H1 (cell line): ENCODE data around the gene SND1. TPM values are rescaled to one million over a fixed set of nuclear protein-coding genes. Genes with fewer than 3 reads are reported as not detected.

ENCODE experiments used
- CTCF ChIA-PET: fragments of 300-600 bp; sonication (Branson Sonifier 250); formaldehyde crosslinking; loops from one replicate; lab custom pipeline; 2021; ENCODE audit not compliant: partially characterized antibody; lab: Charles Lee
- POLR2A ChIA-PET: fragments of 300-600 bp; sonication (Branson Sonifier 250); formaldehyde crosslinking; loops from one replicate; lab custom pipeline; 2021; ENCODE audit warnings: inconsistent platforms; ENCODE audit not compliant: partially characterized antibody; lab: Charles Lee
- DNase-seq, 2 experiments: peaks; one replicate each; pipeline versions ENCODE4 v3.0.0 to v3.0.0-alpha.2; 2010 to 2022; ENCODE audit warnings: low spot score in 2 of 2, low read depth in 1 of 2, mixed read lengths in 1 of 2
- FAIRE-seq: peaks from 2 replicates; lab custom pipeline; 2011; peaks lifted over from hg19 to GRCh38; lab: Jason Lieb, UNC
- H2AFZ ChIP-seq: 2 replicates; pipeline ENCODE4 v1.8.1; 2012; ENCODE audit warnings: low read length, inconsistent platforms
- H2AK5ac ChIP-seq: 2 replicates; pipeline ENCODE4 v1.6.1; 2013; ENCODE audit warnings: low read depth, low read length
- H2BK120ac ChIP-seq: replicated peaks from 2 replicates; pipeline ENCODE3; 2013; ENCODE audit warnings: low read depth, low read length, inconsistent platforms
- H2BK12ac ChIP-seq: 2 replicates; pipeline ENCODE4 v1.6.1; 2013; ENCODE audit warnings: low read depth, low read length
- H2BK15ac ChIP-seq: 2 replicates; pipeline ENCODE4 v1.6.1; 2013; ENCODE audit warnings: low read length
- H2BK20ac ChIP-seq: 2 replicates; pipeline ENCODE4 v1.6.1; 2013; ENCODE audit warnings: low read length
- H2BK5ac ChIP-seq: 2 replicates; pipeline ENCODE4 v1.6.1; 2013; ENCODE audit warnings: low read depth, low read length
- H3K14ac ChIP-seq: 2 replicates; pipeline ENCODE4 v1.6.1; 2013; ENCODE audit warnings: inconsistent platforms; ENCODE audit not compliant: insufficient read length
- H3K18ac ChIP-seq: 2 replicates; pipeline ENCODE4 v1.6.1; 2013; ENCODE audit warnings: low read length; ENCODE audit errors: extremely low read depth
- H3K23ac ChIP-seq: 2 replicates; pipeline ENCODE4 v1.6.1; 2013; ENCODE audit warnings: inconsistent platforms; ENCODE audit not compliant: insufficient read length
- H3K23me2 ChIP-seq: 2 replicates; pipeline ENCODE4 v1.6.1; 2013; ENCODE audit warnings: low read depth, low read length
- H3K27ac ChIP-seq: 2 replicates; pipeline ENCODE4 v1.6.1; 2011; ENCODE audit warnings: low read depth, low read length, inconsistent platforms
- H3K27me3 ChIP-seq, 4 experiments: replicated peaks in 1 of 4; 1 replicate in 1 of 4; 2 replicates in 3 of 4; pipeline versions ENCODE4 v1.6.1 to v1.8.1; 2011 to 2013; ENCODE audit warnings: low read length in 3 of 4, mild to moderate bottlenecking in 3 of 4, inconsistent platforms in 2 of 4, mixed read lengths in 2 of 4, moderate library complexity in 1 of 4; ENCODE audit not compliant: control insufficient read depth in 3 of 4, insufficient read depth in 3 of 4; ENCODE audit errors: extremely low read depth in 1 of 4
- H3K36me3 ChIP-seq, 4 experiments: 2 replicates each; pipeline versions ENCODE4 v1.6.1 to v1.8.1; 2011 to 2013; ENCODE audit warnings: mild to moderate bottlenecking in 4 of 4, low read length in 3 of 4, moderate library complexity in 2 of 4, control low read depth in 1 of 4, inconsistent platforms in 1 of 4; ENCODE audit not compliant: insufficient read depth in 4 of 4, control insufficient read depth in 2 of 4
- H3K4ac ChIP-seq: replicated peaks from 2 replicates; pipeline ENCODE3; 2013; ENCODE audit warnings: low read length, low read depth, mixed read lengths, inconsistent platforms; ENCODE audit not compliant: insufficient read length
- H3K4me1 ChIP-seq, 4 experiments: replicated peaks in 1 of 4; 1 replicate in 1 of 4; 2 replicates in 3 of 4; pipeline versions ENCODE4 v1.6.1 to v1.8.1; 2011 to 2013; ENCODE audit warnings: low read length in 3 of 4, inconsistent platforms in 2 of 4, mixed read lengths in 1 of 4; ENCODE audit not compliant: insufficient read depth in 4 of 4, control insufficient read depth in 3 of 4
- H3K4me2 ChIP-seq, 2 experiments: 2 replicates each; pipeline versions ENCODE4 v1.6.1 to v1.8.1; 2011 to 2013; ENCODE audit warnings: low read depth in 2 of 2, low read length in 2 of 2, control low read depth in 1 of 2, inconsistent platforms in 1 of 2, mild to moderate bottlenecking in 1 of 2; ENCODE audit not compliant: insufficient read depth in 1 of 2
- H3K4me3 ChIP-seq, 4 experiments: fragments of 200-600, 300-600 bp in 1 of 4; sonication (generic), shearing (Covaris generic), sonication (Bioruptor Twin) in 1 of 4; 2 replicates each; pipeline versions ENCODE4 v1.5.1 to v1.8.1; 2011 to 2016; ENCODE audit warnings: low read length in 4 of 4, low read depth in 3 of 4, control low read depth in 2 of 4, inconsistent platforms in 2 of 4, mild to moderate bottlenecking in 2 of 4, mixed read lengths in 1 of 4, moderate library complexity in 1 of 4; ENCODE audit not compliant: insufficient read depth in 2 of 4; ENCODE audit errors: extremely low read depth in 1 of 4
- H3K56ac ChIP-seq: replicated peaks from 2 replicates; pipeline ENCODE3; 2013; ENCODE audit warnings: low read depth, mild to moderate bottlenecking, mixed read lengths, low read length, inconsistent platforms; ENCODE audit not compliant: insufficient read length
- H3K79me1 ChIP-seq: 2 replicates; pipeline ENCODE4 v1.6.1; 2013; ENCODE audit warnings: low read depth, low read length, control low read depth
- H3K79me2 ChIP-seq, 2 experiments: 2 replicates each; pipeline versions ENCODE4 v1.6.1 to v1.8.1; 2012 to 2013; ENCODE audit warnings: low read length in 2 of 2, mild to moderate bottlenecking in 2 of 2, inconsistent platforms in 1 of 2; ENCODE audit not compliant: insufficient read depth in 2 of 2, control insufficient read depth in 1 of 2
- H3K9ac ChIP-seq, 4 experiments: replicated peaks in 1 of 4; 1 replicate in 1 of 4; 2 replicates in 3 of 4; pipeline versions ENCODE4 v1.6.1 to v1.8.1; 2011 to 2013; ENCODE audit warnings: low read depth in 3 of 4, low read length in 3 of 4, control low read depth in 2 of 4, mild to moderate bottlenecking in 2 of 4, moderate library complexity in 2 of 4, inconsistent platforms in 1 of 4; ENCODE audit errors: extremely low read depth in 1 of 4
- H3K9me3 ChIP-seq, 2 experiments: 2 replicates each; pipeline versions ENCODE4 v1.6.1 to v1.8.1; 2012 to 2013; ENCODE audit warnings: mild to moderate bottlenecking in 2 of 2, moderate library complexity in 2 of 2, control low read depth in 1 of 2, inconsistent platforms in 1 of 2, low read depth in 1 of 2, low read length in 1 of 2, mixed read lengths in 1 of 2; ENCODE audit not compliant: insufficient read depth in 2 of 2
- H4K20me1 ChIP-seq, 2 experiments: replicated peaks in 1 of 2; 2 replicates each; pipeline versions ENCODE3 to v1.8.1; 2011 to 2013; ENCODE audit warnings: inconsistent platforms in 2 of 2, low read length in 2 of 2, mild to moderate bottlenecking in 1 of 2; ENCODE audit not compliant: insufficient read depth in 2 of 2, control insufficient read depth in 1 of 2
- H4K5ac ChIP-seq: 2 replicates; pipeline ENCODE4 v1.6.1; 2013; ENCODE audit warnings: low read length, low read depth, mixed read lengths, inconsistent platforms; ENCODE audit not compliant: insufficient read length
- H4K8ac ChIP-seq: 2 replicates; pipeline ENCODE4 v1.8.0; 2013; ENCODE audit warnings: mild to moderate bottlenecking, moderate library complexity, low read length, inconsistent platforms; ENCODE audit not compliant: insufficient read depth; ENCODE audit errors: extremely low read depth
- H4K91ac ChIP-seq: replicated peaks from 2 replicates; pipeline ENCODE3; 2013; ENCODE audit warnings: low read length, mixed read lengths, inconsistent platforms; ENCODE audit not compliant: insufficient read length
- EP300 ChIP-seq, 2 experiments: IDR thresholded peaks; 1 replicate in 1 of 2; 2 replicates in 1 of 2; pipeline ENCODE4 v1.6.1; 2011 to 2012; ENCODE audit warnings: low read depth in 2 of 2, low read length in 2 of 2, mild to moderate bottlenecking in 2 of 2, borderline replicate concordance in 1 of 2, inconsistent platforms in 1 of 2, moderate library complexity in 1 of 2
- KDM4A ChIP-seq: IDR thresholded peaks from one replicate; pipeline ENCODE4 v1.7.1; 2012; ENCODE audit warnings: low read depth, mild to moderate bottlenecking, moderate library complexity, low read length, inconsistent platforms; ENCODE audit not compliant: severe bottlenecking
- MAX ChIP-seq: IDR thresholded peaks from 2 replicates; pipeline ENCODE4 v1.6.1; 2012; ENCODE audit warnings: inconsistent platforms
- NRF1 ChIP-seq: IDR thresholded peaks from 2 replicates; pipeline ENCODE4 v1.6.1; 2011; ENCODE audit warnings: mild to moderate bottlenecking, low read depth, low read length, improper control_type of control experiment
- POU5F1 ChIP-seq: IDR thresholded peaks from 2 replicates; pipeline ENCODE4 v1.6.1; 2011; ENCODE audit warnings: low read depth, mild to moderate bottlenecking, low read length, moderate library complexity
- RBBP5 ChIP-seq: IDR thresholded peaks from 2 replicates; pipeline ENCODE4 v1.7.1; 2012; ENCODE audit warnings: low read depth, mild to moderate bottlenecking, inconsistent platforms, low read length, moderate library complexity, borderline replicate concordance
- SIN3A ChIP-seq, 2 experiments: IDR thresholded peaks in 1 of 2; conservative IDR thresholded peaks in 1 of 2; 2 replicates each; pipeline ENCODE4 v1.6.1; 2011 to 2012; ENCODE audit warnings: low read length in 2 of 2, improper control_type of control experiment in 1 of 2, low read depth in 1 of 2, mild to moderate bottlenecking in 1 of 2
- SP1 ChIP-seq: IDR thresholded peaks from 2 replicates; pipeline ENCODE4 v1.6.1; 2011; ENCODE audit warnings: low read depth, low read length
- SP2 ChIP-seq: IDR thresholded peaks from 2 replicates; pipeline ENCODE4 v1.6.1; 2012; ENCODE audit warnings: mild to moderate bottlenecking, low read length, inconsistent platforms
- TAF1 ChIP-seq: IDR thresholded peaks from 2 replicates; pipeline ENCODE4 v1.6.1; 2011; ENCODE audit warnings: mild to moderate bottlenecking, low read depth, low read length
- WGBS, 2 experiments: shearing (Covaris generic) in 1 of 2; methylation state at CpG; one replicate each; pipeline versions ENCODE4 v1.1.6 to v1.1.7; 2013 to 2015; ENCODE audit warnings: low lambda C conversion rate in 2 of 2, mixed read lengths in 2 of 2, inconsistent platforms in 1 of 2, low coverage in 1 of 2, missing lambda C conversion rate in 1 of 2; ENCODE audit not compliant: insufficient replicate concordance in 2 of 2, insufficient coverage in 1 of 2, insufficient read length in 1 of 2; ENCODE audit errors: extremely low coverage in 1 of 2, missing lambda C conversion rate in 1 of 2; 5-methylcytosine and 5-hydroxymethylcytosine counted together
- polyA plus RNA-seq, 7 experiments: library from polyadenylated mRNA; depleted of rRNA in 3 of 7; stranded (reverse) in 5 of 7; unstranded in 2 of 7; fragments of >200 nt in 5 of 7; fragments of 200-250 nt in 2 of 7; gene quantifications; 1 replicate in 5 of 7; 2 replicates in 1 of 7; 4 replicates in 1 of 7; pipeline versions ENCODE4 v1.2.1 to v1.2.3, GENCODE V29; 2011 to 2013; ENCODE audit warnings: missing spikeins in 2 of 7, mixed read lengths in 2 of 7
- total RNA-seq: library from RNA; stranded (reverse); fragmentation: NEBNext Ultra II Directional; extraction: Animal tissue kit (Norgen Biotek cat#: 25700); gene quantifications from 2 replicates; pipeline ENCODE4 v1.2.1, GENCODE V29; 2021

Gene SND1
- total and polyA plus RNA-seq, 2 of the 8 experiments (the other 6 are each of a cell fraction or from before 2014, with no cell fraction given) = 122 to 290 TPM

GRCh38 chr7:127620406-127621233, 31.4 kb upstream of the SND1 start:
- H3K79me1 ChIP-seq = no peaks in the 10 kb centered on the region
- H2BK5ac ChIP-seq = peak overlapping the region; percentile 57; the same call in 1 of the 2 replicates
- FAIRE-seq = peak; percentile 63
- H3K23me2 ChIP-seq = peaks cover 15% of the 10 kb centered on the region
- H3K4ac ChIP-seq = no peak overlapping the region
- H3K79me2 ChIP-seq = no peaks in the 10 kb centered on the region
- H3K56ac ChIP-seq = no peak overlapping the region
- DNase-seq = peak in 1 of 2 experiments; percentile 73
- H2AFZ ChIP-seq = peak overlapping the region; percentile 100
- H2AK5ac ChIP-seq = no peak overlapping the region
- H3K4me3 ChIP-seq = peak overlapping the region; percentile 46 to 79 (median 70)
- H2BK15ac ChIP-seq = peak overlapping the region; percentile 47; the same call in 1 of the 2 replicates
- H3K9me3 ChIP-seq = no peaks in the 10 kb centered on the region
- no peaks in the 10 kb centered on the region for H3K36me3 ChIP-seq
- H3K9ac ChIP-seq = peak overlapping the region in 1 of 4 experiments; percentile 56; a peak in 3 of 7 replicates
- peak overlapping the region; percentile 80 for H3K18ac ChIP-seq
- no peak overlapping the region for H3K27ac ChIP-seq
- H2BK120ac ChIP-seq = no peak overlapping the region
- ChIA-PET CTCF (interaction anchor here (0.6 to 9.2 kb wide), 24 partner anchors 8 to 316 kb away, joined by 3 to 115 read pairs (median 3); partner anchors contain the start of genes ARF5 and GCC1), POLR2A (interaction anchor here (0.6 to 2.1 kb wide), 9 partner anchors 8 to 44 kb away, joined by 3 to 14 read pairs (median 5); partner anchors contain the start of genes ARF5, FSCN3 and SND1)
- H3K4me1 ChIP-seq = peaks cover 0 to 7% (median 3%) of the 10 kb centered on the region in 4 experiments; a peak in 3 of 7 replicates
- no peaks in the 10 kb centered on the region for H4K20me1 ChIP-seq
- peak overlapping the region; percentile 66; the same call in 1 of the 2 replicates for H2BK20ac ChIP-seq
- H3K27me3 ChIP-seq = peaks cover 9 to 31% (median 20%) of the 10 kb centered on the region in 4 experiments; a peak in 6 of 7 replicates
- H3K4me2 ChIP-seq = peak overlapping the region; percentile 96 to 99
- H4K91ac ChIP-seq = no peak overlapping the region
- peak overlapping the region; percentile 60; the same call in 1 of the 2 replicates for H2BK12ac ChIP-seq
- no peak overlapping the region for H4K8ac ChIP-seq
- H3K14ac ChIP-seq = no peak overlapping the region
- H4K5ac ChIP-seq = no peak overlapping the region
- no peak overlapping the region for H3K23ac ChIP-seq
- WGBS, 2 experiments = 7% methylated on average over 22 of the region's 24 CpGs; no CpG with 5 or more reads in 1 of the 2 experiments
- TF ChIP-seq POU5F1 (no peak), SP2 (no peak), MAX (no peak), EP300 (IDR thresholded peaks at IDR 0.05; ENCODE audit: borderline replicate concordance in 1 of 2, low read depth in 2 of 2, low read length in 2 of 2) (no peak), SP1 (peak; percentile 36; the same call in 1 of the 2 replicates), KDM4A (peak; percentile 80), NRF1 (peak; percentile 20; the same call in 1 of the 2 replicates), TAF1 (no peak), SIN3A (conservative IDR thresholded peaks at IDR 0.05 in 1 of 2, IDR thresholded peaks at IDR 0.05 in 1 of 2; ENCODE audit: low read depth in 1 of 2, low read length in 2 of 2) (0 out of 4 replicates have a peak, but pooled peaks of 1 of the 2 experiments have one; percentile 3), RBBP5 (peak; percentile 90)
